ENCODE results near the gene SLC22A23. TPM values are rescaled to one million over a fixed set of nuclear protein-coding genes. Genes with fewer than 3 reads are reported as not detected.

The SLC22A23 gene
- total and polyA plus RNA-seq, 2 donors = 7.0 to 16.4 TPM

- Histone ChIP-seq H3K27ac (ENCODE audit: low read depth in 1 of 2, low read length in 1 of 2) (peak overlapping the region; percentile 57 to 67), H3K9me3 (ENCODE audit: control insufficient read depth in 2 of 2, insufficient read depth in 1 of 2, low read length in 1 of 2) (no peaks in the 10 kb centered on the region), H3K36me3 (ENCODE audit: control insufficient read depth in 2 of 2, insufficient read depth in 2 of 2, low read length in 1 of 2) (no peaks in the 10 kb centered on the region), H3K27me3 (ENCODE audit: control insufficient read depth in 2 of 2, insufficient read depth in 1 of 2, low read length in 1 of 2) (no peaks in the 10 kb centered on the region), H3K4me1 (ENCODE audit: control insufficient read depth in 2 of 2, insufficient read depth in 2 of 2, low read length in 2 of 2) (peaks cover 0 to 27% of the 10 kb centered on the region in 2 donors), H3K4me3 (ENCODE audit: low read length in 2 of 2) (no peak overlapping the region)
- no peak for DNase-seq (ENCODE audit: low read depth in 6 of 9, low spot score in 9 of 9)
- 77% methylated on average over 9 of the region's 9 CpGs for WGBS
Measured at GRCh38 chr6:3406362-3406821, 50.5 kb downstream of the SLC22A23 start.

- H3K27me3 ChIP-seq (ENCODE audit: control insufficient read depth in 2 of 2, insufficient read depth in 1 of 2, low read length in 1 of 2) = no peaks in the 10 kb centered on the region
- H3K4me1 ChIP-seq (ENCODE audit: control insufficient read depth in 2 of 2, insufficient read depth in 2 of 2, low read length in 2 of 2) = peaks cover 0 to 22% of the 10 kb centered on the region in 2 donors
- no peak overlapping the region for H3K4me3 ChIP-seq (ENCODE audit: low read length in 2 of 2)
- no peak for DNase-seq (ENCODE audit: low read depth in 6 of 9, low spot score in 9 of 9)
- no peaks in the 10 kb centered on the region for H3K9me3 ChIP-seq (ENCODE audit: control insufficient read depth in 2 of 2, insufficient read depth in 1 of 2, low read length in 1 of 2)
- peak overlapping the region in 1 of 2 donors; percentile 67 for H3K27ac ChIP-seq (ENCODE audit: low read depth in 1 of 2, low read length in 1 of 2)
- no peaks in the 10 kb centered on the region for H3K36me3 ChIP-seq (ENCODE audit: control insufficient read depth in 2 of 2, insufficient read depth in 2 of 2, low read length in 1 of 2)
Measured at GRCh38 chr6:3405679-3406078, 51.2 kb downstream of the SLC22A23 start.

- Histone ChIP-seq H3K4me1 (ENCODE audit: control insufficient read depth in 2 of 2, insufficient read depth in 2 of 2, low read length in 2 of 2) (peaks cover 0 to 17% of the 10 kb centered on the region in 2 donors), H3K36me3 (ENCODE audit: control insufficient read depth in 2 of 2, insufficient read depth in 2 of 2, low read length in 1 of 2) (no peaks in the 10 kb centered on the region), H3K9me3 (ENCODE audit: control insufficient read depth in 2 of 2, insufficient read depth in 1 of 2, low read length in 1 of 2) (no peaks in the 10 kb centered on the region), H3K27ac (ENCODE audit: low read depth in 1 of 2, low read length in 1 of 2) (peak overlapping the region; percentile 67 to 75), H3K27me3 (ENCODE audit: control insufficient read depth in 2 of 2, insufficient read depth in 1 of 2, low read length in 1 of 2) (no peaks in the 10 kb centered on the region), H3K4me3 (ENCODE audit: low read length in 2 of 2) (no peak overlapping the region)
- no peak for DNase-seq (ENCODE audit: low read depth in 6 of 9, low spot score in 9 of 9)
- 96% methylated on average over 11 of the region's 11 CpGs for WGBS
Measured at GRCh38 chr6:3405182-3405518, 51.7 kb downstream of the SLC22A23 start.

- Histone ChIP-seq H3K4me3 (ENCODE audit: low read length in 2 of 2) (no peak overlapping the region), H3K27me3 (ENCODE audit: control insufficient read depth in 2 of 2, insufficient read depth in 1 of 2, low read length in 1 of 2) (no peaks in the 10 kb centered on the region), H3K4me1 (ENCODE audit: control insufficient read depth in 2 of 2, insufficient read depth in 2 of 2, low read length in 2 of 2) (peaks cover 0 to 14% of the 10 kb centered on the region in 2 donors), H3K36me3 (ENCODE audit: control insufficient read depth in 2 of 2, insufficient read depth in 2 of 2, low read length in 1 of 2) (no peaks in the 10 kb centered on the region), H3K27ac (ENCODE audit: low read depth in 1 of 2, low read length in 1 of 2) (peak overlapping the region; percentile 77 to 82), H3K9me3 (ENCODE audit: control insufficient read depth in 2 of 2, insufficient read depth in 1 of 2, low read length in 1 of 2) (no peaks in the 10 kb centered on the region)
- WGBS = 73% methylated on average over 13 of the region's 13 CpGs
- no peak for DNase-seq (ENCODE audit: low read depth in 6 of 9, low spot score in 9 of 9)
Measured at GRCh38 chr6:3403238-3404173, 53.3 kb downstream of the SLC22A23 start.

- no peak for DNase-seq (ENCODE audit: low read depth in 6 of 9, low spot score in 9 of 9)
- Histone ChIP-seq H3K9me3 (ENCODE audit: control insufficient read depth in 2 of 2, insufficient read depth in 1 of 2, low read length in 1 of 2) (no peaks in the 10 kb centered on the region), H3K36me3 (ENCODE audit: control insufficient read depth in 2 of 2, insufficient read depth in 2 of 2, low read length in 1 of 2) (no peaks in the 10 kb centered on the region), H3K27ac (ENCODE audit: low read depth in 1 of 2, low read length in 1 of 2) (peak overlapping the region; percentile 68 to 82), H3K27me3 (ENCODE audit: control insufficient read depth in 2 of 2, insufficient read depth in 1 of 2, low read length in 1 of 2) (no peaks in the 10 kb centered on the region), H3K4me1 (ENCODE audit: control insufficient read depth in 2 of 2, insufficient read depth in 2 of 2, low read length in 2 of 2) (peaks cover 0 to 18% of the 10 kb centered on the region in 2 donors), H3K4me3 (ENCODE audit: low read length in 2 of 2) (no peak overlapping the region)
- 92% methylated on average over 6 of the region's 6 CpGs for WGBS
Measured at GRCh38 chr6:3402310-3403237, 54.3 kb downstream of the SLC22A23 start.

DNA sequence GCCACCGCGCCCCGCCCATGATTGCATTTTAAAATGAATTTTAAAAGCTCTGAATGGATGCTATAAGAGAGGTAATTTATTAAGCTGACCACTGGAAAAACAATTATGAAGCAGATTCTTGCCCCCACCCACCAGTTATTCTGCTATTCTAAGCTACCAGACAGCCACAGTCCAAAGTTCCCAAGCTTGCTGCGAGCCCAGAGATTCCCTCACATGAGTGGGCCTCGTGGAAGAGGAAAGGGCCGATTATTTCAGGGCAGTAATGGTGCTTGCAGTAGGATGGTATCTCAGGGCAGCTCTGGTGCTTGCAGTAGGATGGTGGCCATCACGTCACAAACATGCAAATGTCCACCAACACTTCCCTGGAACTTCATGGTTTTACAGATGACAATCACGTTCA is 56.7 kb downstream of the SLC22A23 start:
- Histone ChIP-seq H3K36me3 (ENCODE audit: control insufficient read depth in 2 of 2, insufficient read depth in 2 of 2, low read length in 1 of 2) (no peaks in the 10 kb centered on the region), H3K4me1 (ENCODE audit: control insufficient read depth in 2 of 2, insufficient read depth in 2 of 2, low read length in 2 of 2) (peaks cover 0 to 15% of the 10 kb centered on the region in 2 donors), H3K9me3 (ENCODE audit: control insufficient read depth in 2 of 2, insufficient read depth in 1 of 2, low read length in 1 of 2) (no peaks in the 10 kb centered on the region), H3K27ac (ENCODE audit: low read depth in 1 of 2, low read length in 1 of 2) (no peak overlapping the region), H3K4me3 (ENCODE audit: low read length in 2 of 2) (no peak overlapping the region), H3K27me3 (ENCODE audit: control insufficient read depth in 2 of 2, insufficient read depth in 1 of 2, low read length in 1 of 2) (no peaks in the 10 kb centered on the region)
- DNase-seq (ENCODE audit: low read depth in 6 of 9, low spot score in 9 of 9) = no peak
- WGBS = 96% methylated on average over 8 of the region's 8 CpGs

DNA sequence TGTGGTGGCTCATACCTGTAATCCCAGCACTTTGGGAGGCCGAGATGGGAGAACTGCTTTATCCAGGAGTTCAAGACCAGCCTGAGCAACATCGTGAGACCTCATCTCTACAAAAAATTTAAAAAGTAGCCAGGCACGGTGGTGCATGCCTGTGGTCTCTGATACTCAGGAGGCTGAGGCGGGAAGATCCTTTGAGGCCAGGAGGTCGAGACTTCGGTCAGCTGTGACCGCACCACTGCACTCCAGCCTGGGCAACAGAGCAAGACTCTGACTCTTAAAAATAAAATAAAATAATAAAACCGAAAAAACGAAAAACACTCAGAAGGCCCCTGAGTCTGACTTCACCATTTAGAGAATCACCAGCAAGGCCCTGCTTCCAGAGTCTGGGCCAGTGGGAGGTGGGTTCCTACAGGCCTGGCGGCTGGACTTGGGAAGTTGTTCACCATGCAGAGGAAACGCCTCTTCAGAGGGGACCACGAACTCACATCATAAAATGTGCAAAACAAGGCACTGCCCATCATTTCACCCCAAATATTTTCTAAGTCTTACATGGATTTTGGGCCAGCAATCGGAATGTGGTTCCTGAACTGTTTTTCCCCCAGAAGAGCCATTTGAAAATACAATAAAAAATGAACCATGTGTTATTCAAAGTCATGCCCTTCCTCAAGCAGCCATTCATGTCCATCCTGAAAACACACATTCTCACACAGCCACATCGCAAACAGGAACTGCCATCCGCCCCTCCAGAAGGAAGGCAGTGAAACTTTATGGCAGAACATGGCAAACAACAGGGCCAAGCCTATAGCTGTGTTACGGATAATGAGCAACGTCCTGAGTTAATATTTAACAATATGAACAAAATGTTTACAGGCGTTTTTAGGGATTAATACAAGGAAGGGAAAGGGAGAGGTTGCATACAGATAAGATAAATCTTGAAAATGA is 57.8 kb downstream of the SLC22A23 start:
- no peak for DNase-seq (ENCODE audit: low read depth in 6 of 9, low spot score in 9 of 9)
- H3K4me1 ChIP-seq (ENCODE audit: control insufficient read depth in 2 of 2, insufficient read depth in 2 of 2, low read length in 2 of 2) = peaks cover 0 to 13% of the 10 kb centered on the region in 2 donors
- 97% methylated on average over 18 of the region's 18 CpGs for WGBS
- no peak overlapping the region for H3K4me3 ChIP-seq (ENCODE audit: low read length in 2 of 2)
- no peaks in the 10 kb centered on the region for H3K9me3 ChIP-seq (ENCODE audit: control insufficient read depth in 2 of 2, insufficient read depth in 1 of 2, low read length in 1 of 2)
- H3K27me3 ChIP-seq (ENCODE audit: control insufficient read depth in 2 of 2, insufficient read depth in 1 of 2, low read length in 1 of 2) = no peaks in the 10 kb centered on the region
- no peak overlapping the region for H3K27ac ChIP-seq (ENCODE audit: low read depth in 1 of 2, low read length in 1 of 2)
- H3K36me3 ChIP-seq (ENCODE audit: control insufficient read depth in 2 of 2, insufficient read depth in 2 of 2, low read length in 1 of 2) = no peaks in the 10 kb centered on the region

GRCh38 chr6:3398165-3398562 is 58.7 kb downstream of the SLC22A23 start:
- no peak for DNase-seq (ENCODE audit: low read depth in 6 of 9, low spot score in 9 of 9)
- peaks cover 0 to 14% of the 10 kb centered on the region in 2 donors for H3K4me1 ChIP-seq (ENCODE audit: control insufficient read depth in 2 of 2, insufficient read depth in 2 of 2, low read length in 2 of 2)
- no peak overlapping the region for H3K4me3 ChIP-seq (ENCODE audit: low read length in 2 of 2)
- H3K27me3 ChIP-seq (ENCODE audit: control insufficient read depth in 2 of 2, insufficient read depth in 1 of 2, low read length in 1 of 2) = no peaks in the 10 kb centered on the region
- no peaks in the 10 kb centered on the region for H3K9me3 ChIP-seq (ENCODE audit: control insufficient read depth in 2 of 2, insufficient read depth in 1 of 2, low read length in 1 of 2)
- 91% methylated on average over 3 of the region's 3 CpGs for WGBS
- no peak overlapping the region for H3K27ac ChIP-seq (ENCODE audit: low read depth in 1 of 2, low read length in 1 of 2)
- no peaks in the 10 kb centered on the region for H3K36me3 ChIP-seq (ENCODE audit: control insufficient read depth in 2 of 2, insufficient read depth in 2 of 2, low read length in 1 of 2)

Data from thymus (tissue), 11 donors.